PC-3 (cell line): Measurements from ENCODE around the gene BTAF1.

Experiments used
- EZH2phosphoT487 ChIP-seq: fragments of 300-600 bp; sonication (generic); IDR thresholded peaks from 2 replicates; pipeline ENCODE4 v1.6.1; 2018; ENCODE audit warnings: mild to moderate bottlenecking, antibody characterized with exemption, low read length, borderline replicate concordance
- TF ChIP-seq, protein P1 (sequence below): fragments of 300-600 bp; sonication (generic); conservative IDR thresholded peaks from 2 replicates; pipeline ENCODE4 v1.5.1; 2017; ENCODE audit warnings: antibody characterized with exemption, low read depth, mild to moderate bottlenecking, low read length

DNA sequence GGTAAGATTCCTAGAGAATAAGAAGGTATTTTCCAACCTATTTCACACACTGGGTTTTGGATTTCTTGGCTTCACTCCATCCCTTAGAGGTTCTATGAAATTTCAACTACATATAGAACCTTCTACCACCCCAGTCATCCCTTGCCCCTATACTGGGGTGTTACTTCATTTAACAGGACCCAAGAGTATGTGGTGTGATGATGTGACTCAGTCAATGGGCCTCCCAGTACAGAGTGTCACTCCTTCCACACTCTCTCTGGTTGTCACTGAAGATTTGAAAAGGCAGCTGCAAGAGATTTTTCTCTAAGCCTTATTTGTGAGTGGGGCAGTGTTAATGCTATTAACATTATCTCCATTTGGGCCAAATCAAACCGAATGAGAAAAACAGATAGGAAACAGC lies 47.8 kb upstream of the BTAF1 start:
- TF ChIP-seq, protein P1, sequence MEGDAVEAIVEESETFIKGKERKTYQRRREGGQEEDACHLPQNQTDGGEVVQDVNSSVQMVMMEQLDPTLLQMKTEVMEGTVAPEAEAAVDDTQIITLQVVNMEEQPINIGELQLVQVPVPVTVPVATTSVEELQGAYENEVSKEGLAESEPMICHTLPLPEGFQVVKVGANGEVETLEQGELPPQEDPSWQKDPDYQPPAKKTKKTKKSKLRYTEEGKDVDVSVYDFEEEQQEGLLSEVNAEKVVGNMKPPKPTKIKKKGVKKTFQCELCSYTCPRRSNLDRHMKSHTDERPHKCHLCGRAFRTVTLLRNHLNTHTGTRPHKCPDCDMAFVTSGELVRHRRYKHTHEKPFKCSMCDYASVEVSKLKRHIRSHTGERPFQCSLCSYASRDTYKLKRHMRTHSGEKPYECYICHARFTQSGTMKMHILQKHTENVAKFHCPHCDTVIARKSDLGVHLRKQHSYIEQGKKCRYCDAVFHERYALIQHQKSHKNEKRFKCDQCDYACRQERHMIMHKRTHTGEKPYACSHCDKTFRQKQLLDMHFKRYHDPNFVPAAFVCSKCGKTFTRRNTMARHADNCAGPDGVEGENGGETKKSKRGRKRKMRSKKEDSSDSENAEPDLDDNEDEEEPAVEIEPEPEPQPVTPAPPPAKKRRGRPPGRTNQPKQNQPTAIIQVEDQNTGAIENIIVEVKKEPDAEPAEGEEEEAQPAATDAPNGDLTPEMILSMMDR, result no peak
- TF ChIP-seq EZH2phosphoT487, result no peak
